ENCODE data around the gene NCK2. TPM values are rescaled to one million over a fixed set of nuclear protein-coding genes. Genes with fewer than 3 reads are reported as not detected.

Gene NCK2
- polyA plus RNA-seq, 2 of the 4 experiments (the other 2 are of a cell fraction): 17.1 to 17.8 TPM

GRCh38 chr2:105738658-105739241 is 6.0 kb upstream of the NCK2 start:
- FAIRE-seq (no peak), ATAC-seq (no peak), DNase-seq (ENCODE audit: low read depth in 1 of 2, low spot score in 1 of 2) (no peak)
- no peaks in the 10 kb centered on the region for H3K9me3 ChIP-seq
- POLR2A ChIA-PET: no interaction called here
- H3K4me2 ChIP-seq: no peak overlapping the region
- TF ChIP-seq EHMT2 (IDR thresholded peaks at IDR 0.05; ENCODE audit: low read depth) (no peak), CHD2 (IDR thresholded peaks at IDR 0.05; ENCODE audit: low read length, partially characterized antibody) (no peak), MAZ (IDR thresholded peaks at IDR 0.05; ENCODE audit: borderline replicate concordance, low read depth, low read length) (no peak), HOXB5 (CRISPR knock-in tag; IDR thresholded peaks at IDR 0.05) (no peak), SREBF2 (IDR thresholded peaks at IDR 0.05) (no peak), CTCF (IDR thresholded peaks at IDR 0.05) (no peak), NR3C1 (IDR thresholded peaks at IDR 0.05) (no peak)
- TF ChIP-seq, protein P1, sequence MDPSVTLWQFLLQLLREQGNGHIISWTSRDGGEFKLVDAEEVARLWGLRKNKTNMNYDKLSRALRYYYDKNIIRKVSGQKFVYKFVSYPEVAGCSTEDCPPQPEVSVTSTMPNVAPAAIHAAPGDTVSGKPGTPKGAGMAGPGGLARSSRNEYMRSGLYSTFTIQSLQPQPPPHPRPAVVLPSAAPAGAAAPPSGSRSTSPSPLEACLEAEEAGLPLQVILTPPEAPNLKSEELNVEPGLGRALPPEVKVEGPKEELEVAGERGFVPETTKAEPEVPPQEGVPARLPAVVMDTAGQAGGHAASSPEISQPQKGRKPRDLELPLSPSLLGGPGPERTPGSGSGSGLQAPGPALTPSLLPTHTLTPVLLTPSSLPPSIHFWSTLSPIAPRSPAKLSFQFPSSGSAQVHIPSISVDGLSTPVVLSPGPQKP (IDR thresholded peaks at IDR 0.05; ENCODE audit: low read depth, low read length): no peak
- WGBS (ENCODE audit: missing lambda C conversion rate): 77% methylated on average over 6 of the region's 6 CpGs
- no peak overlapping the region for H3K4me3 ChIP-seq
- peaks cover 1% of the 10 kb centered on the region; the same call in 2 of the 3 replicates for H3K4me1 ChIP-seq
- no peak overlapping the region for H3K27ac ChIP-seq
- CTCF ChIA-PET: no interaction called here

GRCh38 chr2:105739426-105739825 is 5.3 kb upstream of the NCK2 start:
- ATAC-seq: no peak
- H3K27ac ChIP-seq: no peak overlapping the region

More at GRCh38 chr2:105739426-105739825, 5.3 kb upstream of the NCK2 start:
- CTCF ChIA-PET: no interaction called here
- H3K4me3 ChIP-seq: no peak overlapping the region
- DNase-seq (ENCODE audit: low read depth in 1 of 2, low spot score in 1 of 2) (no peak), FAIRE-seq (no peak)
- no peaks in the 10 kb centered on the region for H3K9me3 ChIP-seq
- POLR2A ChIA-PET: no interaction called here
- TF ChIP-seq CTCF (IDR thresholded peaks at IDR 0.05): no peak
- no peak for TF ChIP-seq JUN (IDR thresholded peaks at IDR 0.05)
- TF ChIP-seq NPAS2 (CRISPR knock-in tag; IDR thresholded peaks at IDR 0.05; ENCODE audit: borderline replicate concordance): no peak
- TF ChIP-seq ZSCAN20 (CRISPR knock-in tag; IDR thresholded peaks at IDR 0.05): no peak
- TF ChIP-seq NR3C1 (IDR thresholded peaks at IDR 0.05): no peak
- no peak for TF ChIP-seq USF2 (IDR thresholded peaks at IDR 0.05)
- TF ChIP-seq, protein P1 (IDR thresholded peaks at IDR 0.05; ENCODE audit: low read depth, low read length): no peak
- no peak for TF ChIP-seq KDM1A (IDR thresholded peaks at IDR 0.05; ENCODE audit: low read depth)
- no peak for TF ChIP-seq FOSB (CRISPR knock-in tag; IDR thresholded peaks at IDR 0.05)
- TF ChIP-seq CBX8 (IDR thresholded peaks at IDR 0.05): no peak
- TF ChIP-seq HDAC2 (IDR thresholded peaks at IDR 0.05): no peak
- no peak for TF ChIP-seq CHD4 (IDR thresholded peaks at IDR 0.05; ENCODE audit: borderline replicate concordance)
- no peak for TF ChIP-seq KDM5A (IDR thresholded peaks at IDR 0.05)
- TF ChIP-seq RCOR1 (IDR thresholded peaks at IDR 0.05; ENCODE audit: low read depth, low read length): no peak
- TF ChIP-seq SMC3 (IDR thresholded peaks at IDR 0.05): no peak
- TF ChIP-seq MAZ (IDR thresholded peaks at IDR 0.05; ENCODE audit: borderline replicate concordance, low read depth, low read length): no peak
- H3K4me1 ChIP-seq: peaks cover 6% of the 10 kb centered on the region; the same call in 2 of the 3 replicates
- no peak overlapping the region for H3K4me2 ChIP-seq
- 43% methylated on average over 8 of the region's 8 CpGs for WGBS (ENCODE audit: missing lambda C conversion rate)

Data from A549 (cell line).